ENCODE data around the gene RNH1.
A peak's percentile ranks its signal among the peaks of the same experiment; 100 is the strongest.

RNH1 gene

DNA sequence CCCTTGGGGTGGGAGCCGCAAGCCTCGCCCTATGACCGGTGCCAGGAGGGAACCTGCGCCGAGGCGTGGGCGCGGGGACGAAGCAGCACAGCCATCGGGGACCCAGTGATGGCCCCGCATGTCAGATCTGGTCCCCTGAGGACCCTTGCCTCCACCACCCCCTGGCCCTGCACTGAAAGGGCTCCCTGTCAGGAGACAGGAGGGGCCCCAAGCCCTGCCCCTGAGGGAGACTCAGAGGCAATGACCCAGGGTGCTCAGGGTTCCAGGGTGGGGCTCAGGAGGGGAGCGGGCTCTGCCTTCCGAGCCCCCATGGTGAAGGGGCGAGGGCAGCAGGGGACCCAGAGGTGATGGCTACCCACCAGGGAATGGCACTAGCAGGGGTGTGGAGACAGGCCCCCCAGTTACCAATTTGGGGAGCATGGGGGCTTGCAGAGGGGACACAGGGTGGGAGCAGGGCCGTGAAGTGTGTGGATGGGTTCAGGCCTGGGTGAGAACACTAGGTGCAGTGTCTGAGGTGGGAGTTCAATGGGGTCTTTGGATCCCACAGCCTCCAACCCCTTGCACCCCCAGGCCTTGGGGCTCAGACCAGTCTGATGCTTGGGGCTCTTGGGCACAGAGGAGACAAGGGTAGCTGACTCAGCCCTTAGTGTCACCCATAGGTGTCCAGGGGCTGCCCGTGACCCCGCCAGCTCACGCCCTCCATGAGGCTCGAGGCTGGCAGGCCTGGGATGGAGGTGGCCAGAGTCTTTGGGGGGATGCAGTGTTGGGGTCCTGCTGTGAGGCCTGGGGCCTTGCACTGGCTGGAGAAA lies 30.8 kb upstream of the RNH1 start:
- no peak for DNase-seq (ENCODE audit: low read depth, low spot score)

DNA sequence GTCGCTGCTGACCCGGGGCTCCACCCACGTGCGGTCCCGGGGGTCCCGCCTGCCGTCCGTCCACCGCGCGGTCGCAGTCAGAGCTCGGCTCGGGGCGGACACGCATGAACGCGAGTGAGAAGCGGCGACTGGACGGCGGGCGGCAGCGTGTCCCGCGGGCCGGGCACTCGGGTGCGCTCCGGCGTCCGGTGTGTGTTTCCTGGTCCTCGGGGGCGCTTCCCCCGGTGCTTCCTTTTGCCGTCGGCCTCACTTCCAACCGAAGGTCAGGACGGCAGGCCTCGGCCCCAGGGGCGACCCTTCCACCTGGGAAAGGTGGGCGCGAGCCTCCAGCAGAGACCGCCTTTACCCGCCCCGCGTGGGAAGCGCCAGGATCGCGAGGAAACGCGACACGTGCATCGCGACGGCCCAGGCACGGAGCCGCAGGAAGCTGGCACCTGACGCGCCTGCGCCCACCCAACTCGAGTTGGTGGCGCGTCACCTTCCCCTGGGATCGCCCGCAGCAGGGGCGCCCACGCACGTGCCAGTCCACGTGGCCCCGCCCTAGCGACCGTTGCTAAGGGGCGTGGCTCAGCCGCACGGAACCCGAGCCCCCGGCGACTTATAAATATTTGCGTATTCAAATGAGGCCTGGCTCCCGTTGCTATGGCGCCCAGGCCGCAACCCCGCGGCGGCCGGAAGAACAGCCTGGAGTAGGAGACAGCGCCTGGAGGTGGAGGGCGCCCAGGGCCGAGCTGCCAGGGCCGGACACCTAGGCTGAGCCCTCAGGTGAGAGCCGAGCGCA lies 30.0 kb upstream of the RNH1 start, which contains the start of gene LRRC56:
LRRC56 (plus strand) TSS at position 687 of the 781 bp plus-strand sequence. CDS start 3,158 bp downstream, outside the sequence.
- DNase-seq (ENCODE audit: low read depth, low spot score), result no peak

DNA sequence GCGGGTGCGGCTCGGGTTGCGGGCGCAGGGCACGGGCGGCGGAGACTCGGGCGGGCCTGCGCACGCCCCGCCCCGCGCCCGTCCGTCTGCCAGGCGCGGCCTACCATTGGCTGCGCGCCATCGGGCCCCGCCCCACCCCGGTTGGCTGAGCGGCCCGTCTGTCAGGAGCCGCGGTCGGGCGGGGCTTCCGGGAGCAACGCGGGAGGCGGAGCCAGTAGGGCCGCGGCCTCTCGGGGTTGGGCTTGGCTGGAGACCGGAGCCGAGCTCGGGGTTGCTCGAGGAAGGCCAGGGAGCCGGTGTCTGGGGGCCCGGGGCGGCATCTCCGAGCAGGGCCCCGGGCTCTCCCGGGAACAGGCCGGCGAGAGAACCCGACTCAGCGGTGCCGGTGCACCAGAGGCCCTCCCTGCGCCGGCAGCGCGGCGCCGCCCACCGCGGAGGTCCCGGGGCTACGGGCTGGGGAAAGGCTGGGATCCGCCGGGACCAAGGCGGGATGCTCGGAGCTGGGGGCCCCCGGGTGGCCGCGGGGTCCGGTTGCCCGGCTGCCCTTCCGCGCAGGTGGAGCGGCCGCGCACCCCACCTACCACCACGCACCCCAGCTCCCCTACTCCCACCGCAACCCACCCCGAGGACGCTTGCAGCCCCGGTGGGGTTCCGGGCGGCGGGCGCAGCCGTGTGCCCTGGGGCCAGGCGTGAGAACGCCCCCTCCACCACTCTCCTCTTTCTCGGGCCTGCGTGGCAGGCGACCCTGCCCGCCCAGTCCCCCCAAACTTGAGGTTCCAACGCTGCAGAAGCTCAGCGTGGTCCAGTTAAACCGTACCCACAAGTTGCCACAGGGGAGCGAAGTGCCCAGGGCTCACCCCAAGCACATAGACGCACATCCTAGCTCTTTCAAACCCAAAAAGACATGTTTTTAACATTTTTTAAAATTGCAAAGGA lies 28.7 kb upstream of the RNH1 start, which contains the start of gene HRAS:
HRAS (minus strand) TSS at position 58 of the 936 bp plus-strand sequence.
- peak; percentile 80 for DNase-seq (ENCODE audit: low read depth, low spot score)

DNA sequence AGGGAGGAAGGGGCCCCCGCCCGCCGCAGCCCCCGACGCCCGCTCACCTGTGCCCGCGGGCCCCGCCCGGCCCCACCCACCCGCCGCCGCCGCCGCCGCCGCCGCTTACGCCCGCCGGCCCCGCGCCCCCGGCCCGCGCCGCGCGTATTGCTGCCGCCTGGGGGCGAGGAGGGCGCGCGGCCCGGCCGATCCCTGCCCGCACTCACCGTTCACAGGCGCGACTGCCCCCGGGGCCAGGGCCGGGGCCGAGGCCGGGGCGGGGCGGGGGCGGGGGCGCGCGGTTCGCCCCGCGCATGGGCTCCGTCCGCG lies 28.1 kb upstream of the RNH1 start:
- no peak for DNase-seq (ENCODE audit: low read depth, low spot score)

DNA sequence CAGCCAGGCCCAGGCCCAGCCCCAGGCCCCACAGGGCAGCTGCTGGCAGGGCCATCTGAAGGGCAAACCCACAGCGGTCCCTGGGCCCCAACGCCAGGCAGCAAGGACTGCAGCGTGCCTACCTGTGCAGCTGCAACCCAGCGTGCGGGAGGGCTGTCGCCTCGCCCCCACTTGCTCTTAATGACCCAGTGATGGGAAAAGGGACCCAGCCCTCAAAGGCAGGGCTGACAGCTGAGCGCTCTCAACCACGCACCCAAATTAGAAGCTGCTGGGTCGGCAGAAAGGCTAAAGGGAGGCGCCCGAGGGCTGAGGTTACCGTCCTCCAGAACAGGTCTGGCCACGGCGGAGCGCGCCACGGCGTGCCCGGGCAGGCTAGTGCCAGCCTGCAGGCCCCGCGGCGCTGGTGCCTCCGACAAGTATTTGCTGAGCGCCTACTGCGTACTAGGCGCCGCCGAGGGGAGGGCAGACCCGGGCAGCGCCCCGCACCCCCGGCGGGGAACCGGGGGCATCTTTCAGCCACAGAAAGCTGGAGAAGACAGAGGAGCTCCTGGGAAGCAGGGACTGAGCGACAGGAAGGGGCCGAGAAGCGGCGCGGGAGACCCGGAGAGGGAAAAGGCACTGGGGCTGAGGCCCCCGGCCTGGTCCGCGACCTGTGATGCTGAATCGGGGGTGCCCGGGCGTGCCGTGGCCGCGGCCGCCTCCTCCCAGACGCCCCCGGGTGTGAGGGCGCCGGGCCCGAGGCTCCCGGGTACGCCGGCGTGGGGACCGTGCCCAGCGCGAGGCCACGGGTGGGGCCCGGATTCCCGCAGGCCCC lies 27.6 kb upstream of the RNH1 start:
- DNase-seq (ENCODE audit: low read depth, low spot score), result no peak

DNA sequence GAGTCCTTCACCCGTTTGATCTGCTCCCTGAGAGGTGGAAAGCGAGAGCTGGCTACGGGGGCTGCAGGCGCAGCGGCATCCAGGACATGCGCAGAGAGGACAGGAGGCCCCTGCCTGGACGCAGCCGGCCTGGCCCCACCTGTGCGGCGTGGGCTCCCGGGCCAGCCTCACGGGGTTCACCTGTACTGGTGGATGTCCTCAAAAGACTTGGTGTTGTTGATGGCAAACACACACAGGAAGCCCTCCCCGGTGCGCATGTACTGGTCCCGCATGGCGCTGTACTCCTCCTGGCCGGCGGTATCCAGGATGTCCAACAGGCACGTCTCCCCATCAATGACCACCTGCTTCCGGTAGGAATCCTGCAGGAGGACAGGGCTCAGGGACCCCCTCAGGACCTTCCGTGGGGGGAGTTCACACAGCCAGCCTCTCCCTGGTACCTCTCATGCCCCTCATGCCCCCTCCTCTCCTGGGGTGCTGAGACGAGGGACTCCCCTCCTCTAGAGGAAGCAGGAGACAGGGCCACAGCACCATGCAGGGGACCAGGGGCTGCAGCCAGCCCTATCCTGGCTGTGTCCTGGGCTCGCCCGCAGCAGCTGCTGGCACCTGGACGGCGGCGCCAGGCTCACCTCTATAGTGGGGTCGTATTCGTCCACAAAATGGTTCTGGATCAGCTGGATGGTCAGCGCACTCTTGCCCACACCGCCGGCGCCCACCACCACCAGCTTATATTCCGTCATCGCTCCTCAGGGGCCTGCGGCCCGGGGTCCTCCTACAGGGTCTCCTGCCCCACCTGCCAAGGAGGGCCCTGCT lies 26.7 kb upstream of the RNH1 start:
- no peak for DNase-seq (ENCODE audit: low read depth, low spot score)

DNA sequence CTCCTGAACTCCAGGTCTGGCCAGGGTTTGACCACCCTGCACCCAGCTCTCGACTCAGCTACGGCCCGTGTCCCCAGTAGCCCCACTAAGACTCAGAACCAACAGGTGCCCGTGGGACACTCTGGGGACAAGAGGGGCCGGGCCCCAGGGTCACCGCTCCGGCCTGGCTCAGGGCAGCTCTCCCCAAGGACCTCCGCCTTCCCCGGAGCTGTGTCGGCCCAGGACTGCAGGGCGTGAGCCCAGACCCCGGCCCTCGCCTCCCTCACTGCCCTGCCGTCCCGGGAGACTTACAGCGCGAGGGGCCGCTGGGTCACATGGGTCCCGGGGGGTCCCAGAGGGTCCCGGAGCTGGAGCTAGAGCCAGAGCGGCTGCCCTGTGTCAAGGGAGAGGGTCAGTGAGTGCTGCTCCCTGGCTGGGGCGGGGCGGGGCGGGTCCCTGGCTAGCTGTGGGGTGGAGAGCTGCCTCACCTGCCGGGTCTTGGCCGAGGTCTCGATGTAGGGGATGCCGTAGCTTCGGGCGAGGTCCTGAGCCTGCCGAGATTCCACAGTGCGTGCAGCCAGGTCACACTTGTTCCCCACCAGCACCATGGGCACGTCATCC lies 26.0 kb upstream of the RNH1 start:
- DNase-seq (ENCODE audit: low read depth, low spot score), result no peak

DNA sequence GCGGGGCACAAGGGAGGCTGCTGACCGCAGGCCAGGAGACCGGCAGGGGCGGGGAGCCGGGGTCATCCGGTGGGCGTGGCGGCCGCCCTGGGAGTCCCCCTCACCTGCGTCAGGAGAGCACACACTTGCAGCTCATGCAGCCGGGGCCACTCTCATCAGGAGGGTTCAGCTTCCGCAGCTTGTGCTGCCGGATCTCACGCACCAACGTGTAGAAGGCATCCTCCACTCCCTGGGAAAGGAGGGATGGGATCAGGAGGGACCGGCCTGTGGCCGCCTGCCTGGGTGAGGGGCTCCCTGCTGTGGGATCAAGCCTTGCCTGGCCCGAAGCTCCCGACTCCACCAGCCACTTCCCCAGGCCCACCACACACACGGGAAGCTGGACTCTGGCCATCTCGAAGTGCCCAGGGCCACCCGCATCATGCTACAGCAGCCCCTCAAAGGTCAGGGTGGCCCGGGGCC lies 25.5 kb upstream of the RNH1 start:
- no peak for DNase-seq (ENCODE audit: low read depth, low spot score)

DNA sequence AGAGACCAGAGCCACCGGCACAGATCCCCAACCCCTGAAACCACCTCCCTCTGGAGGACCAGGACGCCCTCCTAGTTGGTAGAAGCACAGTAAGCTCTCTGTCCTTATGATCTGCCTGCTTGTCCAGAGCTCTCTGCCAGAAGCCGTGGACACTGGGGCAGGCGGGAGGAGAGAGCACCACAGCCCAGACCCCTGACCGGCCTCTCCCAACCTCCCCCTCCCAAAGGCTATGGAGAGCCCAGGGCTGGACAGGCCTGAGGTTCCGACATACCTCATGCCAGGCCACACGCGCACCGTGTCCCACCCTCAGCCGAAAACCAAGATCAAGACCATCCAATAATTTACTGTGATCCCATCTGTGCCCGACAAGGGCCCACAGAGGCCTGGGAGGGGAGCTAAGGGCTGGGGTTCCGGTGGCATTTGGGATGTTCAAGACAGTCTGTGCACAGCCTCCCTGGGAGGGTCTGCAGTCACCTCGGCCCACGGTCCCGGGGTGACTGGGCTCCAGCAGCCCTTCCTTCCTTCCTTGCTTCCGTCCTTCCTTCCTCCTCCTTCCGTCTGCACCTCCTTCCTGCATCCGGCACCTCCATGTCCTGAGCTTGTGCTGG lies 25.0 kb upstream of the RNH1 start:
- no peak for DNase-seq (ENCODE audit: low read depth, low spot score)

DNA sequence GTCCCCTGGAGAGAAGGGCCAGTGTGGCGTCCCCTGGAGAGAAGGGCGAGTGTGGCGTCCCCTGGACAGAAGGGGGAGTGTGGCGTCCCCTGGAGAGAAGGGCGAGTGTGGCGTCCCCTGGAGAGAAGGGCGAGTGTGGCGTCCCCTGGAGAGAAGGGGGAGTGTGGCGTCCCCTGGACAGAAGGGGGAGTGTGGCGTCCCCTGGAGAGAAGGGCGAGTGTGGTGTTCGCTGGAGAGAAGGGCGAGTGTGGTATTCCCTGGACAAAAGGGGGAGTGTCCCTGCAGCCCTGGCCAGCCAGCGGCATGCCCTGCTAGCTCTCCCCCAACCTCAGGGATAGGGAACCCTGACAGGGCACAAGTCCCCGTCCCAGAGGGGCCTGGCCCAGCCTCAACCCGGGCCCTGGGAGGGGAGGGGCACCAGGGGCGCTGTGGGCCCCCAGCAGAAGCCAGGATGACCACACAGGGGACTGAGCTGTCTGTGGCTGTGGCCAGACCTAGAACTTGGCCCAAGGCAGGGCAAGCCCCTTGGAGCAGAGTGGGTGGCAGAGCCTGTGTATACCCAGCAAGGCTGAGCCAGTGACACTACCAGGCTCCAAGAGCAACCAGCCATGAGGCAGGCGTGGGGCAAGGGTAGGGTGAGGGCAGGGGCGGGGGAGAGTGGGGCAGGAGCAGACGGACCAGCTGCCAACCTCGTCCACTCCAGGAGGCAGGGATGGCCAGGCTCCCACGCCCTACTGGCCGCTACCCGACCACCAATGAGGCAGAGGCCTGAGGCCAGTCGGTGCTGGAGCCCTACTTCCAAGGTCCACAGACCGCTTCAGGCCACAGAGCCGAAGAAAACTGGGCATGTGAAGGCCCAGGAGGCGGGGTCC lies 24.2 kb upstream of the RNH1 start:
- no peak for DNase-seq (ENCODE audit: low read depth, low spot score)

DNA sequence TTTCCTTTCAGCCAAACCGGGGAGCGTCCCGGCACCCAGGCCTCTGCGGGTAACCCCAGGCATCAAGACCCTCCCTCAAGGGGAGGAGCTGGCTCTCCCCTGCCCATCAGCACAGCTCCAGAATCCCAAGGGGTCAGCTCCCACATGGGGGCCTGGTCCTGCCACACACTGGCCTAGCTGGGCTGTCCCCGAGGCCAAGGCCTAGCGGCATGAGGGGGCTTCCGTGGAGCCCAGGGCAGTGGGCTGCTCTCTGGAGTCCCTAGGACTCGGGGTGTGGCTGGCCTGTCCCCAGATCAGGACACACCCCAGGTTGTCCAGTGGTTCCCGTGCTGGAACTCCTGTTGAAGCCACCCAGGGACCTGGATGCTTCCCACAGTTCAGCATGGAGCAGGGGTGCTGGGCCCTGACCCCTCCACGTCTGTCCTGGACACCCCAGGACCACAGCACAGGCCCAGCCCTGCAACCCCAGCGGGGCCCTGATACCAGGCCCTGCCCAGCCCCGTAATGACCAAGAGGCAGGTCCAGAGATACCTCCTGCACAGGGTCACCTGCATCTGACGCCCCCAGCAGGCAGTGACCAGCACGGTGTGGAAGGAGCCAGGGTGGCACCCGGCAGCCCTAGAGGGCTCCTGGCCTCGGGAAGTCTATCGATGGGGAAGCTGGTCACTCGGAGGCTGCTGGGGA lies 22.8 kb upstream of the RNH1 start:
- DNase-seq (ENCODE audit: low read depth, low spot score), result no peak

DNA sequence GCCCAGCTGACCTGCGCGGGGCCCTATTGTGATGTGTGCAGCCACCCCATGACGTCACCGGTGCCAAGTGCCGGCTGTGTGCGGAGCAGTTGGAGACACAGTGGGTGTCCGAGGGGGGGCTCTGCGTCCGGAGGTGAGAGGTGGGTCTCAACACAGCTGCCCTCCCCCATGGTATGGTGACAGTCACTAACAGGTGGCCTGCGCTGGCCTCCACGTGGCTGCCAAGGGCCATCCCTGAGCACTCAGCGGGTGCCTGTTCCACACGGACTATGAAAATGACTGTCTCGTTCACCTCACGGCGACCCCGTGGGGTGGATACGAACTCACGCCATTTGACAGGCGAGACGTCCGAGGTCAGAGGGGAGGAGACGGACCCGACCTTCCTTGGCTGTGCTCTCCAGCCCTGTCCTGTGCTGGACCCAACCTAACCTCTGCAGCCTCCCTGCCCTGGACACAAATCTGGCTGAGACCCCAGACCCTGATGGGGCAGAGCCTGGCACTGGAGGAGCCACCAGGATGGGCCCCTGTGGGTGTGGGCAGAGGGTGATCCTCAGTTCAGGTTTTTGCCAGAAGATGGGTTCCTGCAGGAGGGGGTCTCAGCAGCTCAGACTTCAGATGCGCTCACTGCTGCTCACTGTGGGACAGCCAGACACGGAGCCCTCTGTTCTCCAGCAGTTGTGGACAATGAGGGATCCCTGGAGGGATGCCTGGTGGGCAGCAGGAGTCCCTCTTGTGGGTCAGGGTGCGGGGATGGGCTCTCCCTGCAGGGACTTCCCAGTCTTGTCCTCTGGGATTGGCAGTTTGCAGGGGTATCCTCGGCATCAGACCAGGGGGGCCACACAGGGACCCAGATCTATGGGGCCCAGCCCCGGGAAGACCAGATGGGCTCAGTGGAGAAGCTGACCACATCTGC lies 22.0 kb upstream of the RNH1 start:
- no peak for DNase-seq (ENCODE audit: low read depth, low spot score)

DNA sequence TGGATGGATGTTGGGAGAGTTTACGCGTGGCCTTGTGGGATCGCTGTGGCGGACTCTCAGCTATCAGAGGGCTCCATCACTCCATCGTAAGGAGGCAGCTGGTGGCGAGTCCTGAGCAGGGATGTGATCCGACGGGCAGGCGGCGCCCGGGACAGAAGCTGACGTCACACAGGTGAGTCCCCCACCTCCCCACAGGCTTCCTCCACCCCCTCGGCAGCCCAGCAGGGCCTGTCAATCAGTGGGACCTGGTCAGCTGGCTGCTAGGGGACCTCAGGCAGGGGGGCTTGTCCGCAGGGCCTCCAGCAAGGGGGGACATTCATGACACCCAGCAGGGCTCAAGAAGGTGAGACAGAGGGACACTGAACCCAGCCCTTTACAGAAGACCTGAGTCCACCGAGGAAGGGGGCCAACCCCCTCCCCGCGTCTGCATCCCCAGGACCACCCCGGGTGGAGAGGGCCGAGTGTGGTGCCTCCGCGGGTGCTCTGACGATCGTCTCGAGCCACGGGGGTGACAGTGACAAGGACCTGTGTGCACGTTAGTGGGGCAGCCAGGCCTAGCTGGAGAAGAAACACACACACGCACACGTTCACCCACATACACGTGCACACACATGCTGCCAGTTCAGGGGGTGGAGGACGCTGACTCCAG lies 21.2 kb upstream of the RNH1 start:
- no peak for DNase-seq (ENCODE audit: low read depth, low spot score)

DNA sequence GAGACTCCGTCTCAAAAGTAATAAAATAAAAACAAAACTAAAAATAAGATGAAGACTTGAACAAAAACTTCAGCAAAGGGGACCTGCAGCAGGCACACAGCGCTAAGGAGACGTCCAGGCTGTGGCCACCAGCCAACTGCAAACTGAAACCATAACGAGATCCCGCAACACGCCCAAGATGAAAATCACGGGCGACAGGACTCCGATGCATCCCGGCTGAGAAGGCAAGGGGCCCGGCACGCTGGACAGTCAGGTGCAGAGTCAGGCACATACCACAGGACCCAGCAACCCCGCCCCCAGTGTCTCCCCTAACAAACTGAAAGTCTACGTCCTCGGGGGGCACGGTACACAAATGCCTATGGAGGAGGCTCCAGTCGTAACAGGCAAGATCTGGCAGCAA lies 19.1 kb upstream of the RNH1 start:
- DNase-seq (ENCODE audit: low read depth, low spot score), result no peak

DNA sequence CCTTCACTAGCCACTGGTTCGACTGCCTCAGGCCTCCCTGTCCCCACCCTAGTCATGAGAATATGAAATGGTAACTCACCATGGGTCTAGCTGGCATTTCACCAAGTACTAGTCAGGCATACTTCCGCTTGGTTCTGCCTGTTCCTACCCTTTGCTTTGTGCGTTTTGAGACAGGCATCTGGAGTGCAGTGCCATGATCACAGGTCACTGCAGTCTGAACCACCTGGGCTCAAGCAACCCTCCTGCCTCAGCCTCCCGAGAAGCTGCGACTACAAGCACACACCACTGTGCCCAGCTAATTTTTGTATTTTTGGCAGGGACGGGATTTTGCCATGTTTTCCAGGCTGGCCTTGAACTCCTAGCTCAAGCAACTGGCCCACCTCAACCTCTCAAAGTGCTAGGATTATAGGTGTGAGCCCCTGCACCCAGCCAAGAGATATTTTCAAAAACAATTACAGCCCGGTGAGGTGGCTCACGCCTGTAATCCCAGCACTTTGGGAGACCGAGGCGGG lies 14.2 kb upstream of the RNH1 start:
- DNase-seq (ENCODE audit: low read depth, low spot score), result no peak

Data from smooth muscle cell of the brain vasculature (primary cell).